GM21576 (cell line): Measurements from ENCODE around the gene HSPG2.

Source experiments
- ATAC-seq: cut with Tn5 transposase; IDR thresholded peaks from one replicate; pipeline ENCODE4 v1.9.1; 2021; ENCODE audit warnings: mild to moderate bottlenecking, moderate library complexity; ENCODE audit not compliant: unreplicated experiment

Gene HSPG2

DNA sequence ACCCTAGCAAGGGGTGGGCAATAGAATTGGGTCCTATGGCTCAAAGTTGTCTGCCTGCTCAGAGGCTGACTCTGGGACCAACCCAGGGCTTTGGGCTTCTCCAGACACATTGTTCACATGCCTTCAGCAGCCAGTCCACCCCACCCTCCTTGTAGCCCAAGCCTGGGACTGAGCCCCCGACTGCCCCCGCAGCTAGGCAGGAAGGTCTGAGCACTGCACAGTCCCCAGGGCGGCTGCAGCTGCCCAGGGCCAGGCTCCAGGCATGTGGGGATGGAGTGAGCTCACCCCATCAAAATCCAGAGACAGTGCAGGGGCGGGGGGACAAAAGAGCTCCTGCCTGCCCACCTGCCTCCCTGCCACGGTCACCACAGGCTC lies 35.6 kb downstream of the HSPG2 start:
- no peak for ATAC-seq

DNA sequence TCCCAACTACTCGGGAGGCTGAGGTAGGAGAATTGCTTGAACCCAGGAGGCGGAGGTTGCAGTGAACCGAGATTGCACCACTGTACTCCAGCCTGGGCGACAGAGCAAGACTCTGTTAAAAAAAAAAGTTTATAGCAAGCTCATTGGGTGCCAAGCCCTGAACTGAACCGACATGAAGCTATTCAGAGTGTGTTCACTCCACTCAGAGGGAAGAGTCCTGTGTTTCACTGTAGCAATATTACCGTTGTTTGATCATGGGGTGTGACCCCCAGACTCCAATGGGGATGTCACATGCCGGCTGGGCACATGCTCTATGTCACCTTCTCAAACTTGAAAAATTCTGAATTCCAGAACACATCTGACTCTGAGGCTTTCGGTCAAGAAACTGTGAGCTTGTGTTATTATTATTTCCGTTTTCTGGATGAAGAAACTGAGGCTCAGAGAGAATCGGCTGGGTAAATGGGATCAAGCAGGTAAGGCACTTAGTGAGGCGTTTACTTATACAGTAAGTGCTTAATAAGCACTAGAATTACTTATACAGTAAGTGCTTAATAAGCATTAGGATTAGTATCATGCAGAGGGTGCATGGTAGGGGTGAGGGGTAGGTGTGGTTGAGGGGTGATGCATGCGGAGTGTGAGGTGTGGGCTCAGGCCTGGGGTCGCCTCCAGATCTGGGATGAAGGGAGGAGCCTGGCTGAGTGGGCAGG lies 36.2 kb downstream of the HSPG2 start:
- ATAC-seq, result no peak

DNA sequence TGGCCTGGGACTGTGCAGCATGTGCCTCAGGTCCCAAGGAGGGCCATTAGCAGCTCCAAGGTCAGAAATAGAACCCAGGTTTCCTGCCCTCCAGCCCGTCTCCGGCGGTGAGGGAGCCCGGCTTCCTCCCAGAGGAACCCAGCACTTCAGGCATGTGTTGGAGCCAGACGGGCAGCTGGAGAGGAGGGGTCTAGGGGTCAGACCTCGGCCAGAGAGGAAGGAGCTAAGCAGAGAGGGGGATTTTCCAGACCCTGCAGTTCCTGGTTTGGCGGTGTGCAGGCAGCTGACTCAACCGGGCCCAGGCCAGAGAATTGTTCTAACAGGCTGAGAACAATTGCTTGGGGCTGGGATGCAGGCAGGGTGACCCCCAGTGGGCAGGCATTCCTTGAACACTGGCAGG lies 37.1 kb downstream of the HSPG2 start:
- ATAC-seq, result no peak

DNA sequence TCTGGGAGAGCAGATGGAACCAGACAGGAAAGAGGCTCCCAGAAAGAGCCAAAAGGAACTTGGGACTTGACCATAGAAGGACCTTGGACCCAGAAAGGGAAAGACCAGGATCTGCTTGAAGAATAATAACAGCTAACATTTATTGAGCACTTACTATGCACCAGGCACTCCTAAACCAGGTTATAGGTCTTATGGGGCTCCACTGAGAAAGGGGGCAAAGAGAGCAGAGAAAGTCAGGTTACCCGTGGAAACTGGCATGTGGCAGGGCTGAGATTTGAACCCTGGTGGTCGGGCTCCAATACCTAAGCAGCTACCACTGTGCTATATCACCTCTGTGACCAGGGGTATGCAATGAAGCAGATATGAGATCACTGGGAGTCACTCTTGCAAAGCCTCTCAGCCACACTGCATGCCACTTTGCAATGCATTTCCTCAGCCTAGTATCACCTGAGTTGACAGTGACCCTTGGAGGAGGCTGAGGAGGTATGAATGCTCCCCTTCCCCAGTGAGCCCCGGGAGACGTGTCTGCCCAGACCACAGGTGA lies 37.8 kb downstream of the HSPG2 start:
- no peak for ATAC-seq

DNA sequence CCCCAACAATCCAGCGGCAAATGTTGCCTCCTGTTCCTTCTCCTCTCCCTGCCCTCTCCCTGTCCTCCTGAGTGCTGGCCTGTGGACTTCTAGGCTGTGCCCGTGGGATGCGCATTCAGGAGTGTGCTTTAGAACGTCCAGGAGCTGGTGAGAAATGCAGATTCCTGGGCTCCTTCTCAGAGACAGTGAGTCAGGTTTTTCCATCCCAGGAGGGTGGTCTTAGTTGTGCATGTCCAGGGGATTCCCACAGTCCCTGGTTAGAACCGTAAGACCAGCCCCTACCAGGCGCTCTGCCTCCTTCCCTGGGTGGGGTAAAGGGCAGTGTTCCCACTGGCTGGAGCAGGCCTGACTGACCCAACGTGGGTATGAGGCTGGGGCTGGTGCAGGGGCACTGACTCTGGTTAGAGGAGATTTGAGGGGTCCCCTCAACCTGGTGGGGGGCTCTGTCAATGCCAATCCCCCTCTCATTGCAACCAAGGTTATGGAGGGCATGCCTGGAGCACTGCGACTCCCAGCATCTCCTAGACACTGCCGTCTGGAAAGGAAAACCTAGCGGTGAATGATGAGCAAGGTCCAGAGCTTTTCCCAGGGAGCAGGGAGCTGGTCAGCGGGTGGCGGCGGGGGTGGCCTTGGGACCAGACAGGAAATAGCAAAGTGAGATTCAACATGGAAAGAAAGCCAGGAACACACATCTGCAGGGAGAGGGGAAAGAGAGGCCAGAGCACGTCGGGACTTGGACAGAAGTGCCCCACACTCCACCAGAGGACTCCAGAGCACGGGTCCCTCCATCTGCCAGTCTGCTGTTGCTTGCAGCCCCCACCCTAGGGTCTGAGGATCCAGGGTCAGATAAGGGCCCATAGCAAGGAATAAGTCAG lies 38.5 kb downstream of the HSPG2 start:
- no peak for ATAC-seq

DNA sequence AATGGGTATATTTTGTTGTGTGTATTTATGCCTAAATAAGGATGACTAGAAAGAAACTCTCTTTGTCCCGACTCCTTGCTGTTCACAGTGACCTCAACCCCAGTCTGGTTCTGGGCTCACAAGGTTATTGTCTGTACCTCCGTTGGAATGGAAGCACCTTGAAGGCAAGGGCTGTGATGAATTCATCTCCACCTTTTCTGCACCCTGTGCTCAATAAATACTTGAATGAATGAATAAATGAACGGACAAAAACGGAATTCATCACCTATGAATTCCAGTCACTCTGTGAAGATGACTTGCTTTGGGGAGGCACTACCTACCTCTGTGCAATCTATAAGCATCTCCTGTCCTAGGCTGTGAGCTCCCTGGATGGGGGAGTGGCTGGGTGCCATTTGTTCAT lies 39.3 kb downstream of the HSPG2 start:
- no peak for ATAC-seq

DNA sequence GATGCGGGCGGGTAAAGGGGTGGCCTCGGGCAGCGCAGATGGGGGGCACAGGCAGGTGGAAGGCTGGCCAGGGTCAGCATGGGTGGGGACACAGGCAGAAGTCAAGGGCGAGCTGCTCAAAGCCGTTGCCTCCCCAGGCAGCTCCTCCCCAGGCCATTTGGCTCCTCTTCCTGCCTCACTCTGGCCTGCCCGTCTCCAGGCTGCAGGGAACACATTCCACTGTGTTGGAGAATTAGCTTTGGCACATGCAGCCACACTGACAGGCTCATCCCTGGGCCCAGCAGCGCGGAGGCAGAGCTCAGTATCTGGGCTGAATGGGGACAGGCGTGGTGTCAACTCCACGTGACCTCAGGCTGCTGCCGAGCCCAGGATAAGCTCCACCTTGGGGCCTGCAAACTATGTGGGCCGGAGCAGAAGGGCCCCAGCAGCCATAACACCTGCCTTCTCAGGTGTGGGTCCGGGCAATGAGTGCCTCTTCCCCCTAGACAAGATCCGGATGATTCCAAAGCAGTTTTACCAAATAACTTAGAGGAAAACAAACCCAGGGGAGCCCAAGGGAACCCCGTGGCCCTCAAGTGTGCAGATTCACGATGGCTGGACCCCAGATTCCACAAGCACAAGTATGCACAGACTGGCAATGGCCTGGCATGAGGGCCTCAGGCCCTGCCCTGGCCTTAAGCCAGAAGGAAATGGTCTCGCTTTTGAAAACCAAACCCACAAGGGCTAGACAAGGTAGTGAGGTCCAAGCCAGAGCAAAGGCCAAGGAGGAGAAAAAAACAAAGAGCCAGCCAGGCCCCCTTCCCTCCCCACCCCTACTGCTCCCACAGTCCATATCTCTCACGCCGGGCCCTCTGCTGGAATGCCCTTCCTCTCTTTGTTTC lies 40.2 kb downstream of the HSPG2 start:
- ATAC-seq, result no peak

DNA sequence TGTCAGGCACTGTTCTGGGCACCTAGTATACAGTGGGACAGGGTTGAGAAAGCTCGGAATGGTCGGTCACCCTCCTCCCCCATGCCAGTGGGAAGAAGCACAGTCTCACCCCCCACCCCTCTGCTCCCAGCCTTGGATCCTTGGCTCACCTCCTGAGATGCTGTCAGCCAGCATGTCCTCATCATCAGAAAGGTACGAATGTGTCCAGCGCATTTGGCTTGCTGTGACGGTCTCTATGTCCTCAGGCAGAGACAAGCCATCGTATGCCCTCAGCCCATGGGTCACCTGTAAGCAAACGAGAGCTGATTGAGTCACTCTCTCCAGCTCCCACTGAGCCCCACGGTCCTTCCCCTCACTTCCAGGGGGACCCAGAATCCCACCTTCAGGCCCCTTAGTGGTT lies 41.1 kb downstream of the HSPG2 start:
- ATAC-seq, result no peak

DNA sequence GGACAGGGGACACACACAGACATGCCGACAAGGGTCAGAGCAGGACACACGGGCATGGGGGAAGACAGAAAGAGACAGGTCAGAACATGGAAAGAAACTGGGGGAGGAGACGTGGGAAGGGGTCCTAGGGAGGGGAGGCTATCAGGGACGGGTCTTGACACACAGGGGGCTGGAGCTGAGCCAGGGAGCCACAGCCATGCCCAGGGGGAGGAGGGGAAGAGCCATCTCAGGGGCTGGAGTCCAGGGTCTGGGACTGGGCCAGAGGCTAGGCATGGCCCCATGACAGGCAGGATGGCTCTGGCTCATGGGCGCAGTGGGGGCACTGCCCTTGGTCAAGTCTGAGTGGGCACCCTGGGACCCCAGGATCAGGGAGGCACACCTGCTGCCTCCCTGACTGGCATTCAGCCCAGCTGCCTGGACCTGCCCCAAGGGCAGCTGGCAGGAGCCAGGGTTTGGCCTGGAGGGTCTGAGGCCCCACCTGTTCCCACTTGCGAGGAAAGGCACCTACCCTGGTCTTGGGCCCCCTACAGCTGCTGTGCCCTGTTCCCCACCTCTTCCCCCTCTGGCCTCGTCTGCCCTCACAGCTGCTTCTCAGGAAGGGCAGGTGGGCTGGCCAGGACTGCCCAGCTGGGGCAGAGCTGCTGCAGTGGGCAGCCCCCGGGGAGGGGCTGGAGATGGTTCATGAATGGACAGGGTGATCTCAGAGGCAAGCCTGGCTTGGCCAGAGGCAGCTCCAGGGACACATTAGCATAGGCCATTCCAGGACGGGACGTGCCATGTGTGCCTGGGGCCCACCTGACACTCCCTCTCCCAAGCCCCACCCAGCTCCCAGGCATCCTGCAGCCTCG lies 42.9 kb downstream of the HSPG2 start:
- no peak for ATAC-seq

DNA sequence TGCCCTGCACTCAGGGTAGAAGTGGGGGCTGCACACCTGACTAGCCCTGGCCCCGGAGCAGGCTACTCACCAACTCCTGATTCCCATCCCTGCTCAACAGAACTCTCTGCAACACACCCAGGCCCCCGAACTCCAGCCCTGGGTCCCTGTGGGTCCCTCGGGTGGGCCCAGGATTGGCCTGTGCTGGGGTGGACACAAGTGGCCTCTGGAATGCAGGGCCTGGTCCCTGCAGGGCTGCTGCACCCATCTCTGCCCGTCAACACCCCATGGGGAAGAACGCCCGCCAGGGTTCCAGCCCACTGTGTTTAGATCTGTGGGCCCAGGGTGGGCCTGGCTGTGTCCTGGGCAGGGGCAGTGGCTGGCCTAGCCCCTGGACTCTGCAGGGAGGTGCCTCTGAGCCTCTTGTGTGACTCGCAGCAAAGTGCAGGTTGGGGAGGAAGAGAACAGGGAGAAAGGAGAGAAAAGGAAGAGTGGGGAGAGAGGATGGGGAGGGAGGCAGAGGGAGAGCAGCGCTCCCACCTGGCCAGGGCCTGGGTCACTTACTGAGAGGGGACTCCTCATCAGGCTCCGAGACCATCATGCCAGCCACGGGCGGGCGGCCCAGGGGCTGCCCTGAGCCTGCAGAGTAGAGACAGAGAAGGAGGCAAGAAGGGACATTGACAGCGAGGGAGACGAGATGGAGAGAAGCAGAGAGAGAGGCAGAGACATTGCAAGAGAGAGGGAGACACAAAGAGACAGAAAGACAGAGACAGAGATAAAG lies 43.9 kb downstream of the HSPG2 start:
- no peak for ATAC-seq

DNA sequence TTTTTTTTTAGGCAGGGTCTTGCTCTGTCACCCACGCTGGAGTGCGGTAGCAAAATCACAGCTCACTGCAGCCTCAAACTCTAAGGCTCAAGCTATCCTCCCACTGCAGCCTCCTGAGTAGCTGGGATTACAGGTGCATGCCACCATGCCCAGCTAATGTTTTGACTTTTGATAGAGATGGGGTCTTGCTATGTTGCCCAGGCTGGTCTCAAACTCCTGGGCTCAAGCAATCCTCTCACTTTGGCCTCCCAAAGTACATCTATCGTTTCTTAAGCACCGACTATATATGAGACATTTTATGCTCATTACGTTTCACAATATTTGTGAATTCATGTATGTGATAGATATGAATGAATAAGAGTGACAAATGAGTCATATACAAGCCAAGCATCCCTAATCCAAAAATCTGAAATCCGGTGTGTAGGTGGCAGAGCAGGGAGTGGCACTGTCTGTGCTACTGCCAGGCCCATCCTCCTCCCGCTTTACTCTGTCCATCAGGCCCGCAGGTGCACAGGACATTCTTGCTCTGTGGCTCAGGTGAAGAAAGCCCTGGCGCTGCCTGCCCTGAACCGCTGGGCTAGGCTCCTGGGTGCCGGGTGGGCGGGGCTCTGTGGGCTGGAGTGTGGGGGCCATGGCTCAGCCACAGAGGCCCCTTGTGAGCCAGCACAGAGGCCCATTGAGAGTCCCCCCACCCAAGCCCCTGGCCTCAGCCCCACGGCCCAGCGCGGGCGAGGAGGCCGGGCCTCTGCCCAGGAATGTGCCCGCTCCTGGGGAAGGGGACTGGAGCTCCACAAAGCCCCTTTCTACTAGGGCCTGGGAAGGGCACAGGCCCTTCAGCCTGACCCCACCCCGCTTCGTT lies 45.3 kb downstream of the HSPG2 start:
- ATAC-seq, result no peak

DNA sequence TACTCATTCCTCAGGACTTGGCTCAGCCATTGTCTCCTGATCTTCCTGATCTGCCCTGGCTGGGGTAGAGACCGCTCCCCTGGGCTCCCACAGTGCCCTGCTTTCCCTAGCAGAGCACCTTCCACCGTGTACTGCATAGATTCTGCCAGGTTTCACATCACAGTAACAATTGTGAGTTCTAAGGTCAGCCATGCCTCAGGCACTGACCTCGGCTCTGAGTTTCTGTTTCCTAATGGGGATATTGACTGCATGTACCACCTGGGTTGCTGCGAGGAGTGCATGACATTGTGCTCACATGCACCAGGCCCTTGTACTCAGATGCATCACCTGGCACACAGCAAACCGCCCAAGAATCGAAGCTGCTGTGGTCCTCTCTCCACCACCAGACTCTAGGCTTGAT lies 46.0 kb downstream of the HSPG2 start:
- ATAC-seq, result no peak

DNA sequence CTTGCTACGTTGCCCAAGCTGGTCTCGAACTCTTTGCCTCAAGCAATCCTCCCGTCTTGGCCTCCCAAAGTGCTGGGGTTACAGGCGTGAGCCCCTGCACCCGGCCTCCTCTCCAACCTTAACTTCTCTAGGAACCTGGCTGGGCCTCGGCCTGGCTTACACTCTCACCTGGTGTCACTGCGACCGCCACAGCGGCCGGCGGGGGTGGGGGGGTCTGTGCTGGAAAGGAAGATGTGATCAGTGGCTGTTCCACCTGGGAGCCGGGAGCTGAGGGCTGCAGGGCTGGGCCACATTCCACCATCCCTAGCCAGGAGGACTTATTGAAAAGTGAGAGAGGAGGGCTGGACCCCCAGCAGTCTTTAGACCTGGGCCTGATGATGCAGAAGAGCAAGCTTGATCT lies 48.6 kb downstream of the HSPG2 start:
- ATAC-seq, result no peak

DNA sequence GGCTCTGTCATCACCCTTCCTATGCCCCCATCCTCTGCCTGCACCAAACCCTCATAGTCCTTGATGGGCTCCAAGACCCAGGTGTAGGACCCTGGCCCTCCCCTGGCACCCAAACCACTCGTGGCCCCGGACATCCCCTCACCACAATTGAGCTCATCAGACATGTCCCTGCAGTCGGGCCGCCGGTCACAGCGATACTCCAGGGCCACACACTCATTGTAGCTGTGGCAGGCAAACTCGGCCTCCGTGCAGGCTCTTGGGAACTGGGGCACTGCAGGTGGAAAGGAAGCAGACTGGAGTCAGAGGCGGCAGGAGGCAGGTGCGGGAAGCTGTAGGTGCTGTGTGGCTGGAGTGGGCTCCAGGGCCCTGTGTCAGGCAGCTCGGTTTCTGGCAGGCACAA lies 49.3 kb downstream of the HSPG2 start:
- no peak for ATAC-seq

DNA sequence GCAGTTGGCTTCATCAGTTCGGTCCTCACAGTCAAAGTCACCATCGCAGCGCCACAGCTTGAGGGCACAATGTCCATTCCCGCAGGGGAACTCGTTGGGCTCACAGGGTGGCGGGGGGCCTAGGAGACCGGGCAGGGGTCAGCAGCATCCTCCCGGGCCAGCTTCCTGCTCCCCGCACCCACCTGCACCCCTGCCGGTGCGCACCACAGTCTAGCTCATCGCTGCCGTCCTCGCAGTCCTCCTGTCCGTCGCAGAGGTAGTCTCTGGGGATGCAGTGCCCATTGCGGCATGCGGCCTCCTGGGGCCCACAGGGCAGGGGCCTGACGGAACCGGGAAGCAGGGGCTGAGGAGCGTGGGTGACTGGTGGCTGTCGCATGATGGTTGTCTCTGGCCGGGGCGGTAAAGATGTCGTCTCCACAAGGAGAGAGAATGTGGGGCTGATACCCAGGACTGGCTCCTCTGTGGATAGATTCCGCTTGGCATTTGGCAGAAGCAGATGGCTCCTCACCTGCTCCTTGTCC lies 49.8 kb downstream of the HSPG2 start:
- ATAC-seq, result no peak

DNA sequence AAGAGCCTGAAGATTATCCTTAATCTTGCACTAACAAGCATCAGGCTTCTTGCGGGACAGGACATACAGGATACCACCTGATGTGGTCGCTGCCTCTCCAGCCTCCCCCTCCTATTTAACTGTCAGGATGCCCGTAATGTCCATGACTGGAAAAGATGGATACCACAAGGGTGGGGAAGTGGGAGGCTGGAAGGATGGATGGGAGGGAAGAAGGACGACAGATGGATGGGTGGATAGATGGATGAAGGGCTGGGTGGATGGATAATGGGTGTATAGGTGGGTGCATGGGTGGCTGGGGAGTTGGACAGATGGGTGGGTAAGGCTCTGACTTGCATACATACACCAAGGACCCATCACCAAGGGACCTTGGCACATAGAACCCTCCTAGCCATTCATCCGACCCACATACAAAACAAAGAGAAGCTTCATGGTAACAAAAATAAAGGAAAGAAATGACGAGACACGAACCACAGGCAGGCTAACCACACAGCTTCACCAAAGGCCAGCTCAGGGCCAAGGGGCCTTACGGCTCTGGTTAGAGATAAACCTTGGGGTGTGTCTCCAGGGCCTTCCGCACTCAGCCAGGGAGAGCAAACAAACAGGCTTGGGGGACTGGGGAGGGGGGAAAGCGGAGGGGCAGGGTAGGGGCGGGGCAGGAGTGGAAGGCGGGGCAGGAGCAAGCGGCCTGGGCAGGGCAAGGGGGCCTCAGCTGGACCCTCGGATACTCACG lies 50.5 kb downstream of the HSPG2 start:
- no peak for ATAC-seq

DNA sequence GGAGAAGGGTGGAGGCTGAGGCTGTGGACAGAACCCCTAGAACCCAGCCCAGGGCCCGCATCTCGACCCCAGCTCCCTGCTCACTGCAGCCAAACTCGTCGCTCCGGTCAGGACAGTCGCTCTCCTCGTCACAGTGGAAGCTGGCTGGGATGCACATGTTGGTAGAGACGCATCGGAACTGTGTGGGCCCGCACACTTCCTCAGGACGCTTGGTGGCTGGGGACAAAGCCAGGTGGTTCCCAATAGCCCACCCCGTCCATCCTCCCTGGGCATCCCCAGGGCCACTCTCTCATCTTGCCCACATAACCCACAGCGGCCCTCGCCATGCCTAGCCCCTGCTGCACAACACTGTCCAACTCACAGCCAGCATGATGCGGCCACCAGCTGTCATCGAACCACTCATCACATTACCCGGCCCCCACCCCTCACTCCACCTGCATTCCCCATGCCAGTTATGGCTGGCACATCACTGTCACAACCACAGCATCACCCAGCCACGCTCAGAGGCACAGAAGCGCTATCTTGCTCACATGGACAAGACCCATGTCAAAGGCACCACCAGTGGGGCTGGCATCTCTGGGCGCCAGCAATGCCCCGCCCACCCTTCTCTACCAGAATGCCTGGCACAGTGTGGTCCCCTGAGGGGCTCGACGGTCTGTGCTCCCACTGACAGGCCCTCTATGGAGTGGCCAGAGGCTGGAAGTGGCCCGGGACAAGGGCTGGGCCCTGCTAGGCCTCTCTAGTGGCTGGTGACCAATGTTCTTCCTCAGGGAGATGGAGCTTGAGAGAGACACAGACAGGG lies 51.7 kb downstream of the HSPG2 start:
- no peak for ATAC-seq
